Measurements from ENCODE around the gene NPTX1. TPM values are rescaled to one million over a fixed set of nuclear protein-coding genes. Genes with fewer than 3 reads are reported as not detected.

NPTX1 gene
- total and polyA plus RNA-seq, 9 donors, result 0.02 to 19.8 (median 0.33) TPM; not detected in 1

GRCh38 chr17:80502578-80502877, 26.1 kb upstream of the NPTX1 start:
- Histone ChIP-seq H3K36me3 (no peaks in the 10 kb centered on the region), H3K4me3 (no peak overlapping the region), H3K4me1 (ENCODE audit: insufficient read depth) (peaks cover 4% of the 10 kb centered on the region), H3K27ac (no peak overlapping the region), H3K9me3 (no peaks in the 10 kb centered on the region), H3K27me3 (no peaks in the 10 kb centered on the region)
- intact Hi-C loops (cut with DNase I), result no loop called here
- no peak for DNase-seq
- TF ChIP-seq CTCF (IDR thresholded peaks at IDR 0.05), result no peak
- TF ChIP-seq POLR2A (IDR thresholded peaks at IDR 0.05), result no peak
- no peak for TF ChIP-seq EP300 (IDR thresholded peaks at IDR 0.05)
- WGBS, 3 donors, result 86 to 96% (median 91%) methylated on average over 5 of the region's 5 CpGs

- no peaks in the 10 kb centered on the region for H3K9me3 ChIP-seq
- no peak overlapping the region for H3K27ac ChIP-seq
- H3K36me3 ChIP-seq, result no peaks in the 10 kb centered on the region
- no peak for TF ChIP-seq EP300 (IDR thresholded peaks at IDR 0.05)
- no peak for TF ChIP-seq CTCF (IDR thresholded peaks at IDR 0.05)
- no peak for TF ChIP-seq POLR2A (IDR thresholded peaks at IDR 0.05)
- H3K27me3 ChIP-seq, result no peaks in the 10 kb centered on the region
- intact Hi-C loops (cut with DNase I), result no loop called here
- no peak overlapping the region for H3K4me3 ChIP-seq
- peaks cover 4% of the 10 kb centered on the region for H3K4me1 ChIP-seq (ENCODE audit: insufficient read depth)
- WGBS, 3 donors, result 48 to 51% (median 49%) methylated on average over 24 of the region's 24 CpGs
- DNase-seq, result no peak
These were observed 25.6 kb upstream of the NPTX1 start for GRCh38 chr17:80501741-80502577.

- no peak overlapping the region for H3K4me3 ChIP-seq
- TF ChIP-seq POLR2A (IDR thresholded peaks at IDR 0.05) (no peak), EP300 (IDR thresholded peaks at IDR 0.05) (no peak), CTCF (IDR thresholded peaks at IDR 0.05) (no peak)
- no peak overlapping the region for H3K27ac ChIP-seq
- H3K9me3 ChIP-seq, result no peaks in the 10 kb centered on the region
- intact Hi-C loops (cut with DNase I), result no loop called here
- peaks cover 4% of the 10 kb centered on the region for H3K4me1 ChIP-seq (ENCODE audit: insufficient read depth)
- no peak for DNase-seq
- H3K27me3 ChIP-seq, result no peaks in the 10 kb centered on the region
- 75 to 80% (median 78%) methylated on average over 22 of the region's 22 CpGs for WGBS, 3 donors
- no peaks in the 10 kb centered on the region for H3K36me3 ChIP-seq
These were observed 23.7 kb upstream of the NPTX1 start for GRCh38 chr17:80499961-80500665.

- H3K27me3 ChIP-seq, result no peaks in the 10 kb centered on the region
- H3K36me3 ChIP-seq, result no peaks in the 10 kb centered on the region
- no peak for DNase-seq
- H3K27ac ChIP-seq, result no peak overlapping the region
- H3K9me3 ChIP-seq, result no peaks in the 10 kb centered on the region
- intact Hi-C loops (cut with DNase I), result no loop called here
- no peak overlapping the region for H3K4me3 ChIP-seq
- 88 to 95% (median 92%) methylated on average over 9 of the region's 9 CpGs for WGBS, 3 donors
- TF ChIP-seq EP300 (IDR thresholded peaks at IDR 0.05) (no peak), CTCF (IDR thresholded peaks at IDR 0.05) (no peak), POLR2A (IDR thresholded peaks at IDR 0.05) (no peak)
- H3K4me1 ChIP-seq (ENCODE audit: insufficient read depth), result peaks cover 4% of the 10 kb centered on the region
These were observed 23.2 kb upstream of the NPTX1 start for GRCh38 chr17:80499560-80499959.
